ENCODE data around the gene BASP1.
"Not testable (repeated sequence)": the region's sequence is repeated elsewhere in the genome, so short reads cannot be mapped to it uniquely, and the experiment has no call there.

Gene BASP1

DNA sequence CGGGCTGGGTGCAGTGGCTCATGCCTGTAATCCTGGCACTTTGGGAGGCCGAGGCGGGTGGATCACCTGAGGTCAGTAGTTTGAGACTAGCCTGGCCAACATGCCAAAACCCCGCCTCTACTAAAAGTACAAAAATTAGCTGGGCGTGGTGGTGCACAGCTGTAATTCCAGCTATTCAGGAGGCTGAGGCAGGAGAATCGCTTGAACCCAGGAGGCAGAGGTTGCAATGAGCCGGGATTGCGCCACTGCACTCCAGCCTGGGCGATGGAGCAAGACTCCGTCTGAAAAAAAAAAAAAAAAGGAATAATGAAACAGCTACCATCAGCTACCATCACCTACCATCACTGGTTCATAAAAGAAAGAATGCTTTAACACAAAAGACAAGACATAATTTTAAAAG, 25.9 kb upstream of the BASP1 start:
- not testable (repeated sequence) for DNase-seq

DNA sequence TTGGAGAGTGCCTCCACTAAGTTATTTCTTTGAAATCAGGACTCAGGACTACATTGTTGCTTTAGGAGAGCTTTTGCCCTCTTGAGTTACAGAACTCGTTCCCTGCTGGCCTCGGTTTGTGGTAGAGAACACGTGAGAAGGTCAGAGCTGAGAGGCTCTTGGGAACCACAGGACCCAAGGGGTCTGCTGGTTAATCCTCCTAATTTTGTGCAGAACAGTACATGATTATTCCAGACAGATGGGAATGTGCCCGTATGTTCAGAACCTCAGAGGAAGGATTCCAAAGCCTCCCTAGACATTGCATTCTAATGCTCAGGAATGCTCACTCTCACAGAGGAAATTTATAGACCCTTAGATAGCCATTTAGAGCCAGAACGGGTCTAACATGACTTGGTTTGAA, 25.2 kb upstream of the BASP1 start:
- DNase-seq, result no peak

DNA sequence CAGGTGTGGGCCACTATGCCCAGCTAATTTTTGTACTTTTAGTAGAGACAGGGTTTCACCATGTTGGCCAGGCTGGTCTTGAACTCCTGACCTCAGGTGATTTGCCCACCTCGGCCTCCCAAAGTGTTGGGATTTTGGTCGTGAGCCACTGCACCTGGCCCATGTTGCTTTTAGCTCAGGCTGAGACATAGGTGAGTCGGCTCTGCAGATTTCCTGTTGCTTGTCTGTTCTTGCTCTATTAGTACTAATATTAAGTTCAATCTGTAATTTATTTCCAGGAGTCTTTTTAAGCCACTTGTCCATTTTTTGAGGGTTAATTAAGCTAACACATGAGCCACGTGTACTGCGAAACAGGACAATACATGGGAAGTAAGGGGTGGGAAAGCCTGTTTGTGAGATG, 21.4 kb upstream of the BASP1 start:
- no peak for DNase-seq

DNA sequence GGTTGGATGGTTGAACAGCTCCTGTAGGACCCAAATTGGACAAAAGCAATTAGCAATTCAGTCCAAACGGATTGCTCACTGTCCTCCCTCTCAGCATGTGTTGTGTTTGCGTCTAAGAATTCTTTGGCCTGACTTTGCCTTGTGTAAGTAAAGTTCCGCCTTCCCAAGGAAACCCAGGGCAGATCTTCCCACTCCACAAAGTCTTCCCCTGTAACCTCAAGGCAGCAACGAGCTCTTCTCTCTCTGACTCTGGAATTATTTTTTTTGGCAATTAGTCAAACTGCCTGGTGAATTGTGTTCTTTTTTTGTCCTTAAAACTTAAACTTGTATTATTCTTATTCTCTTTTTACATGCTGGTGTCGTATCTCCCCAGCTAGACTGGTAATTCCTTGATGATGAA, 20.7 kb upstream of the BASP1 start:
- no peak for DNase-seq

DNA sequence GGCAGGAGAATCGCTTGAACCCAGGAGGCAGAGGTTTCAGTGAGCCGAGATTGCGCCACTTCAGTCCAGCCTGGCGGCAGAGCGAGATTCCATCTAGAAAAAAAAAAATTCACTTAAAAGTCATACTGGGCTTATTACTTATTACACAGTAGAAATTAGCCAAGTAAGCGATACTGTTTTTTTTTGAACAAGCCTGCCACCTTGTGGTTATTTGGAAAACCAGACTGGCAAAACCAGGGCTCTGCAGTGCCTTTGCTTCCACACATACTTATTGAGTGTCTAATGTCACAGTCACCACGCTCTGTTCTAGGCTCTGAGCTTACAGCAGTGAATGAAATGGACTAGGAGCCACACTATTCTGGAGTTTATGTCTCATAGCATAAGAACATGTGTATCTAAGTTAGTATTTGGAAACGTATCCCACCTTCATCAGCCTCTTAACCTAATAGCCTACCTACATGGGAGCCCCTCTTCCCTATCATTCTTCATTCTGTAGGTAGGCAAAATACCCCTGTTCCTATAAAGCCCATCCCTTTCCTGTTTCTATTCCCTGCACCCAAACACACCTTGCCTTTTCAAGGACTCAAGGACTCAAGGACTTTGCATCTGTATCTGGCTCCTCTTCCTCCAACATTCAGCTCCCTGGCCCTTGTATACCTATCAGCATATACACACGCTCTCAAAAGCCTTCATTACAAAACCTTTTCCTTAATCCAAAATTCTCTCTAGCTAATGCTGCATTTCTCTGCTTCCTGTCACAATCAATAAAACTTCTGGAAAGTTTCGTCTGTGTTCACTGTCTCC, 13.9 kb upstream of the BASP1 start:
- no peak for DNase-seq

DNA sequence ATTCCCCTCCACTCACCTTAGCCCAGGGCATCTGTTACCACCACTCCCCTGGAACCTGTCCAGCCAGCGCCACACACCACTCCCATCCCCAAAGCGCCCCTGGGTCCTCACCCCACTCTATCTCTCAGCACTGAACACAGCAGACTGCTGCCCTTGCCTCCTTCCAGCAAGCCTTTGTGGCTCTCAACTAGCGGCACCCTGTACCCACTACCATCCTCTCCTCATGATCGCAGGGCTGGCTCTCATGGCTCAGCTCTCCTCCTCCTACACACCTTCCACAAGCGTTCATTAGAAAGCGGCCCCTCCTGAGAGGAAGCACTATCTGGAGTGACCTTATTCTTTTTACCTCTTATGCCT, 13.3 kb upstream of the BASP1 start:
- DNase-seq, result no peak

DNA sequence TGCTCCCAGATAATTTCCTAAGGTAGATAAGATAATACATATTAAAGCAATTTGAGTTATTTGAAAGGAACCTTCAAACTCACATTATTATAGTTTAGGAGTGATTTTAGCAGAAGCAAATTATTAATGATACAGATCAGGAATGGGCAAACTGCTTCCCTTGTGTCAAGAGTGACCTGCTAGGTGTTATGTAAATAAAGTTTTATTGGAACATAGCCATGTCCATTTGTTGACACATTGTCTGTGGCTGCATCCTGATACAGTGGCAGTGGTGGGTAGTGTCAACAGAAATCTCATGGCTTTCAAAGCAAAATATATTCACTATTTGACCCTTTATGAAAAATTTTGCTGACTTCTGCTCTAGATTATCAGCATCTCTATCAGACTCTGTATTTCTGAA, 11.4 kb upstream of the BASP1 start:
- DNase-seq, result no peak

DNA sequence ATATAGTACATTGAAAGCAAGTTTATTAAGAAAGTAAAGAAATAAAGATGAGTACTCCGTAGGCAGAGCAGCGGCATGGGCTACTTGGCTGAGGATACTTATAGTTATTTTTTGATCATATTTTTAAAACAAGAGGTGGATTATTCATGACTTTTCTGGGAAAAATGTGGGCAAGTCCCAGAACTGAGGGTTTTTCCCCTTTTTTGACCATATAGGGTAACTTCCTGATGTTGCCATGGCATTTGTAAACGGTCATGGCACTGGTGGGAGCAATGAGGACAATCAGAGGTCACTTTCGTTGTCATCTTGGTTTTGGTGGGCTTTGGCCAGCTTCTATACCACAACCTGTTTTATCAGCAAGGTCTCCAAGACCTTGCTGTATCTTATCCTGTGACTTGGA, 5.2 kb upstream of the BASP1 start:
- DNase-seq, result no peak

DNA sequence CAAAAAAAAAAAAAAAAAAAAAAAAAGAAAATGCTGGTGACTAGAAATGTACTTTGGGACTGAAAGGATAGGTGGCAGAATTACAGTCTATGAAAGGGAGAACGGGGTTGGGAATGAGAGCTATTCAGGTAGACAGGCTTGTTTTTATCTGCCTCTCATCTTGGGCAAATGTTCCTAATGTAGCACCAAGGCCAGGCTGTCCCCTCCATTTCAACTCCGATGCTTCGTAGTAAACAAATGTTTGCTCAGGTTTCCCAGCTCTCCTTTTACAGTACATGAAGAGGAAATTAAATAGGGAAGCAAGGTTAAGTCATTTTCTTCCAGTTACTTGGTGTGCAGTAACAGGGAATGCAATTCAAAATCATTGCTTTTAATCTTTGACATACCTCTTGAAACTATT, 4.4 kb upstream of the BASP1 start:
- DNase-seq, result no peak

DNA sequence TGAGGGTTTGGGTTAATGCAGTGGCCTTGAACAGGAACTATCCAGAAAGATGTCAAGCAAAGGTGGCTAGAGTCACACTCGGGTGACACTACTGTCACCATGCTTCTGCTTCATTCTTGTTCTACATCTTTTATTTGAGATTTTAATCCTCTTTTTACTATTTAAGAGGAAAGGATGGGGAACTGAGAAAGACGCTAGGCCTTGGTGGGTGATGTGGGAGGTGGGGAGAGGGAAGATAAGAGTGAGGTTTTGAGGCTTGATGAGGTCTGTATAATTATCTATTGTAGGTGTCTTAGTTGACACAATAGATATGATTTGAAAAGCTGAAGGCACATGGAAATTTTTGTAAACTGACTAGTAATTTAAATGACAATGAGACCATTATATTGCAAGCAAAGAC, 3.5 kb upstream of the BASP1 start:
- DNase-seq, result no peak

DNA sequence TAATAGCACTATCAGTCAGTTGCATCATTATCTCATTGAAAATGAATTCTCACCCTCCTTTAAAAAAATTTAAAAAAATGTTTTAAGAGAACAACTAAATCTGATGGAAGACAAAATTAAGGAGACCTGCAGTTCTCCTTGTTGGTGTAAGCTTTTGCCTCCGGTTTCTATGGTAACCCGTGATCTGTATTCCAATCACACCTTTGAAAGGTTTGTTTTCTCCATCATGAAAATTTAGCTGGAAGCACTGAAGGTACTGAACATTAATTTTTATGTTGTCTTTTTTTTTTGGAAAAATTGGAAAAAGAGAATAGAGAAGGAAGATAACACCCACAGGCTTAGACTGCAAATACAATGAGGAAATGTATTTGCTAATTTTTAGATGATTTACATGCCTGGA, 2.5 kb upstream of the BASP1 start:
- DNase-seq, result no peak

DNA sequence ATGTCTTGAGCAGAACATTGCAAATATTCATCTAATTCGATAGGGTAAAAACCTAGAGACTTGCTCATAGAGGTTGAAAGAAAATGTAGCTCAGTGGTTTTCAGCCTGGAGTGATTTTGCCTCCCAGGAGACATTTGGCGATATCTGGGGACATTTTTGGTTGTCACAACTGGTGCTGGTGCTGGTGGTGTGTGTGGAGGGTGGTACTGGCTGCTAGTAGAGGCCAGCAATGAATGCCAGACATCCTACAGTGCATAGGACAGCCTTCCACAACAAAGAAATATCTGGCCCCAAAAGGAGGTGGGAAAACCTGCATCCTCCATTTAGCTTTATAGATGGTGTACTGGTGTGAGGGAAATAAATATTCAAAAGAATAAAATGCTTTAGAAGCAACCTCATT, 2.1 kb upstream of the BASP1 start:
- DNase-seq, result no peak

DNA sequence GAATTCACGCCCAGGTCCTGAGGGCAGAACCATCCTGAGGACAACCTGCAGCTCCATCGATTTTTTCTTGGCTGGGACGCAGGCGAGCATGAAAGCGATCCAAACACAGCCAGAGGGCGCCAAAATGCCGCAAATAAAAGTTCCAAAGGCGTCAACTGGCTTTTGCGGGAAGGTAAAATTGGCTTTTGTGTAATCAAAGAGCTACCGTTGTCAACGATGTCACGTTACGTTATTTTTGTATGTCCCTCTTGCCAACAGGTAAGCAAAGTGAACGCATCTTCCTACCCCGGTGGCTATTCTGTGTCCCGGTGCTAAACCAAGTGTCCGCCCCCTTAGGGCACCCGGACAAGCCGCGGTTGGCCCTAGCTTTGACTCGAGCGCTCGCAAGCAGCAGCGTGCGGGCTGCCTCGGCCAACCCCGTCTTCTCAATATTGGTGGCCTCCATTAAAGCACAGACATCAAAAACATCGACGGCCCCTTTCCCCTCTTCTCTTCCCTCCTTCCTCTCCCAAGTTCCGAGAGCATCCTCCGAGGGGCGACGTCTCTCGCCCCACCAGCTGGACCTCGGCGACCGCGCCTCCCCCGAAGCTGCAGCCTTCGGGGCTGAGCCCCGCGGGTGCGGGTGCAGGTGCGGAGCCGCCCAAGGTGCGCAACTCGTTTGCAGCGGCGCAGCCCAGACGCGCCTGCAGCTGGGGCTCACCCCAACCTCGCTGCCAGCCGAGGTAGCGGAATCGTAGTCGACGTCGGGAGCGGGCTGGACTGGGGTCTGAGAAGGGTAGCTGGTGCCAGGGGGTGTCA, 1.1 kb upstream of the BASP1 start:
- DNase-seq, result peak in 1 of 2 experiments; percentile 6

DNA sequence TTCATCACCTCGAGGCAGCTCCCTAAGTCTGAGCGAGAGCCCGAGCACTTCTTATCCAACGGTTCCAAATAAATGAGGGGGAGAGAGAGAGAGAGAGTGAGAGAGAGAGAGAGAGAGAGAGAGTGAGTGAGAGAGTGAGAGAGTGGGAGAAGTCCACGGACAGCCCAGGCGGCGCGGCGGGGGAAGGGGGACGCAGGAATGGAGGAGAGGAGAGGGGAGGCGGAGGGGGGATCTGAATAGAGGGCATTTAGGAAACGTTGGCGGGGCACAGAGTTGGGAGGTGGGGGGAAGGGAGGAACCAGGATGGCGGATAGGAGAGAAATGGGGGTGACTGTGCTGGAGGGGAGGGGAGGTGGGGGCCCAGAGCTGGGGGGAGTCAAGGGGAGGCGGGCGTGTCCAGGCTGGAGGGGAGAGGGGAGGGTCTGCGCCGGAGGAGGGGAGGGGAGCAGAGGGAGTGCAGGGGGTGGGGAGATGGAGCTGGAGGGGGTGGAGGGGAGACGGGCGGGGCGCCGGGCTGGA, 398 bp upstream of the BASP1 start:
- no peak for DNase-seq

DNA sequence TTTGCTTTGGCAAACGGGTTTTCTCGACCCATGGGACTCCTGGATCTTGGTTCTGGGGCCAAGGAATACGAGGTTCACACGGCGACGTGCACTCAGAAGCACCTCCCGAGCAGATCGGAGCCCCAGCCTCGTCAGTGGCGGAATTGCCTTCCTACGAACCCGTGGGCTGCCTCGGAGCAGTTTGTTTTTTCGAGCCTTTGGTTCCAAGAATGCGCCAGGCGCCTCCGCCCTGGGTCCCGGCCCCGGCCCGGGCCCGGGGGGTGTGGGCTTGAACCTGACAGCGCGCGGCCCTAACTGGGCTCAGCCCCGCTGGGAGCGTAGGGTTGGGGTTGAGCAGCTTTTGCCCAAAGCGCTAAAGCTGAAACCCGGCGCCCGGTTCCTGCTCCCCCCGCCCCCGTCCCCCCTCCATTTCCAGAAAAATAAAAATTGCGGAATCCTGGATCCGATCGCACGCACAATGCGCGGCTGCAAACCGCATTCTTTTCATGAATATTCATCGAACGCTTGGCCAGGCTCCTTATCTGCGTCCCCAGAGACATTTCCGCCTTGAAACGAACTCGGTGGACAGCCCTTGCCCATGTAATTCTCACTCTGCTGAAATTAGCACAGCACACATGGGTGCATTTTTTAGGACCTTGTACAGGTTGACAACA, 1.0 kb downstream of the BASP1 start:
- DNase-seq, result no peak

DNA sequence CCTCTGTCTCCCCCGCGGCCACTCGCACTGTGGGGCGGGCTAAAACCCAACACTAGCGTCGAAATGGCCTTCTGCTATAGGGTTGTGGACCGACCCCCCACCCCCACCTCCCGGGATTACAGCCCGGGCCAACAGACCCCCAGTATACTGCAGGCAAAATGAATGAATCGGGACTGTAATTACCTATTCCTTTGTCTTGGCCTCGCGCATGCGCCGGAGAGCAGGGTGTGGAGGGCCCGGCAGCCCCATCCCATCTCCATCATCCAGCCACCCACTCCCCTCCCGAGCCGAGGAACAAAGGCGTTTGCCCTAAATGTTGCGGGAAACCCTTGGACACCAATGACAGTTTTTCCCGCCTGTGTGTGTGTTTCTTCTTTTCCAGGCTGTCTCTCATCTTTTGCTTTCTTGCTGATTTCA, 1.6 kb downstream of the BASP1 start:
- no peak for DNase-seq

DNA sequence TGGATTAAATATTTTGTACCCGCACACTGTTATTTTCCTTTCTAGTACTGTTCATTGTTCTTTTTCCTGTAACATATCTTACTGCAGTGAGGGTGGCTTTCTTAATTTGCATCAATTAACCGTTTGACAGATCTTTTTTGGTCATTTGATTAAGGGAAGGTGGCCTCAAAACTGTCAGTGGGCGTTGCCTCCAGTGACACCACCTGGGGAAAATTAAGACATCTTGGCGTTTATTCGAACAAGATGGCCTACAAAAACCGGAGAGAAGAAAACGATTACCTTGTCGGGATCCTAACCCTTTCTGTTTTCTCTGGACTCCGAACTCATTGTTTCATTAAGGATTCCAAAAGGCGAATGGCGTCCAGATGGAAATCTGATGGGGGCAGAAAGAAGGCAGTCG, 2.0 kb downstream of the BASP1 start:
- no peak for DNase-seq

DNA sequence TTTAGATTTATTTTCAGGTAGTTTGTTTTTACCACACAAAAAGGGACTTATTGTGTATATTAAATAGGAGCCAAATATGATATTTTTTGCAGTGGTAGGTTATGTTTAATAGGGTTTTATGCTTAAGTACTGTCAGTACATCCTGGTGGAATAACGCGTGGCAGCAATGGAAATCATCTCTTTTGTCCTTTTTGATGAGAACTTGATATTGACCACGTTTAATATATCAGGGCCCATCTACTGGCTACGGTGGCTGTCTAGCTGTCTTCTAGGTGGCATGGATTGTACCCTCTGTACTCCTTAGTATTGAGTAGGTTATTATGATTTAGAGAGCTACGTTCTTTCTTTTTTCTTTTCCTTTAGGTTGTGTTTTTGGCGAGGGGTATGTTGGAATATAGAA, 2.6 kb downstream of the BASP1 start:
- no peak for DNase-seq

DNA sequence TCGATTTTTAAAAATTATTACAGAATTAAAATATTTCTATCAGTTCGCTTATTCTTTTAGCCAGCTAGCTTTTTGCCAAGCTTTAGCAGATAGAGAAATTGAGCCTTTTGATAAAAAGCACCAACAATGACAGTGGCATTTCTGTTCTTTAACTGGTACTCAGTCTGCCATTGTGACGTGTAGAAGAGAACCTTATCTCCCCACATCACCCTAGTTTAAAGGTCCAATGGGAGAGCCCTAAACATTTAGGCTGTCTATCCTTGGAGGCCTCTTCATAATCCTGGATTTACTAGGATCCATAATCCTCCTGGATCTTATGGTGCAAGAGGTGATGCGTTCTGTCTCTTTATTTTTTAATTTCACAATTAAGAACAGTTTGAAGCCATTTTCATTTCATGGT, 3.0 kb downstream of the BASP1 start:
- DNase-seq, result no peak

DNA sequence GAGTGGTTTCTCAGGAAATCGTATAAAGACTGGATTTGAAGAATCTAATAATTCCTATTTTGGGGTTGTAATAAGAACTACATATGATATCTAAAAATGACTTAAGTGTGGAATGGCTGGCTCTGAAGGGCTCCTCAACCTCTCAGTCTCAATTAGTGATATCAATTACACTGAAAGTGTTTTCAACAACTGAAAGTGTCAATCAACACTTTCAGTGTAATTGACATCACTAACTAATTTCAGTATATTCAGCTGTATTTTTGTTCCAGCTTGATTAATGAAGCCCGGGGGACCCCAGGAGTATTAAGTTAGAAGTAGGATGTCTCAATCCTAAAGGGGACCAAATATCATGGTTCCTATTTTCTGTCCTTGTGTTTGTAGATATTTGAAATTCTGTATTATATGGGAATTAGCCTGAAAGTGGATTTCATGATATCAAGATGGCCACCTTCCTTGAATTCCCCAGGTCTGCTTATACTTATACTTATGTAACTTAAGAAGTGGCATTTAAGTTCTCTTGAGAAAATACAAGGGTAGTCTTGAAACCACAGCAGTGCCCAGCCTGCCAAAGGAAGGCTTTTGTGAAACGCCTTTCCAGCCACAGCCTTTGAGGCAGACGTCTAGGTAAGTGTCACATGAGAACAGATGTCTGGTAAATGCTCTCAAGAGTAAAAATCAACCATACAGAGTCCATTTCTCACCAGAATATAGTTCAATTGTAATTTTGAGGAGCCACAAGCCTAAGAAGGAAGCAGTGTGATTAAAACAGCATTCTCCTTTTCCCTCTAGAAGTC, 4.6 kb downstream of the BASP1 start:
- no peak for DNase-seq

DNA sequence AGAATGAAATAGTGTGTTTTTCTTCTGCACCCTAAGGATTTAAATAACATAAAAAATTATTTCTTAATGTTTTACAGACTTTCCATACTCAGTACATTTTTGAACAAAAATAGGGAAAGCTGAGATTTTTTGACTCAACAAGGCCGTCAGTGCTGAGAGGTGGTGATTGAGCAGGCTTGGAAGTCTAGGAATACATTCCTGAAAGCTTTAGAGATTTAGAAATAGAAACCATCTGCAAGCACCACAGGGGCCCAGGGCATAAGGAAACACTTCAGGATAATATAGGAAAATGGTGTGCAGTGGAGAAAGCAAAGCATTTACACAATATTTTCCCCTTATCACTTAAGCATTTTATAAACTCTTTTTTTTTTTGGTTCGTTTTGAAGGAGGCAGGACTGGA, 5.2 kb downstream of the BASP1 start:
- DNase-seq, result no peak

DNA sequence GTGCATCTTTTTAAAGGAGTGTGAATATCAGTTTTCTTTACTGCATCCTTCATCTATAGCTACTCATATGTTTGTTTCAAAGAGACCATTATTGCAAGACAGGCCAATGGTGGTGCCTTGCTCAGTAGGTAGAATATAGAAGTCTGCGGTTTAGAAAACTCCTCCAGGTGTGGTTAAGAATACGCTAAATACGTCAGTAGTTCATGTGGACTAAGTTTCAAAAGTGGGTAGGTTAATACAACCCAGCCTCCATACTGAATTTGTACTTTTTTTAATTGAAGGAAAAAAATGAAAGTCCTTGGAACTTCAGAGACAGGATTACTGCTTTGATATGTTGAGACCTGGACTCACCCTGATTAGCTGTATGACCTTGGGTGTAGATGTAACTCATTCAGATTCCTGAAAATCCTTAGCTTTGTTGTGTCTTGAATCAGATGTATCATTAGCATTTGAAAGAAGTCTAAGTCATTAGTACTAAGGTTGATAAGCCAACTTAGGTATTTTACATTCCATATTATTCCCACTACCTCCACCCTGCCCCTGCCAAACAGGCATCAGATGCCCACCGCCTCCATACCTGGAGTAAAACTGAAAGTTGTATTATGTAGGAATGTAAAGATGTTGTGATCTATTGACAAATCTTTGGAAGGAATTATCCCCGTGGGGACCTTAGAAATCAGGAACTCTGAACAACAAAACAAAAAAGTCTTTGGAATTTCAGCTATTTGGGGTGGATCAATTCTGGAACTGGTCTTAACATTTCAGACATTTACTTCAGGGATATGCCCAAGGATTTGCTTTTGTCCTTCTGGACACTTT, 6.1 kb downstream of the BASP1 start:
- no peak for DNase-seq

Data from activated CD4-positive, alpha-beta T cell treated with anti-CD3 and anti-CD28 coated beads, Interleukin-2, amount 50 U/mL, for 4 hours (primary cell).